ENCODE results near the gene CSNK1G3. TPM values are rescaled to one million over a fixed set of nuclear protein-coding genes. Genes with fewer than 3 reads are reported as not detected.
"Not testable (repeated sequence)": the region's sequence is repeated elsewhere in the genome, so short reads cannot be mapped to it uniquely, and the experiment has no call there.

Gene CSNK1G3
- 48.0 and 66.9 TPM in 2 replicates for total RNA-seq

- peak; percentile 98 for DNase-seq (ENCODE audit: low read depth)
- peak within 1 kb of the TSS; percentile 88 for H3K4me3 ChIP-seq (ENCODE audit: low read depth, low read length)
- no peak for TF ChIP-seq CTCF (IDR thresholded peaks at IDR 0.05; ENCODE audit: insufficient read depth, low read depth, low read length)
These were observed at the start of gene CSNK1G3 for GRCh38 chr5:123511648-123512605. CSNK1G3 (plus strand) TSS chr5:123512177; CDS start chr5:123545664, 33,487 bp downstream.

DNA sequence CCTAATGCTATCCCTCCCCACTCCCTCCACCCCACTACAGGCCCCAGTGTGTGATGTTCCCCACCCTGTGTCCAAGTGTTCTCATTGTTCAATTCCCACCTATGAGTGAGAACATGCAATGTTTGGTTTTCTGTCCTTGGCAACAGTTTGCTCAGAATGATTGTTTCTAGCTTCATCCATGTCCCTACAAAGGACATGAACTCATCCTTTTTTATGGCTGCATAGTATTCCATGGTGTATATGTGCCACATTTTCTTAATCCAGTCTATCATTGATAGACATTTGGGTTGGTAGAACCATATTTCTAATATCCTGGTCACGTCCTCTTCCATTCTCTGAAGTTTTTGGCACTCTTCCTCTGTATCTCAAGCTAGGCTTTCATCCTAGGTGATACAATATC is 45.1 kb upstream of the CSNK1G3 start:
- DNase-seq (ENCODE audit: low read depth); H3K4me3 ChIP-seq (ENCODE audit: low read depth, low read length): not testable (repeated sequence)

DNA sequence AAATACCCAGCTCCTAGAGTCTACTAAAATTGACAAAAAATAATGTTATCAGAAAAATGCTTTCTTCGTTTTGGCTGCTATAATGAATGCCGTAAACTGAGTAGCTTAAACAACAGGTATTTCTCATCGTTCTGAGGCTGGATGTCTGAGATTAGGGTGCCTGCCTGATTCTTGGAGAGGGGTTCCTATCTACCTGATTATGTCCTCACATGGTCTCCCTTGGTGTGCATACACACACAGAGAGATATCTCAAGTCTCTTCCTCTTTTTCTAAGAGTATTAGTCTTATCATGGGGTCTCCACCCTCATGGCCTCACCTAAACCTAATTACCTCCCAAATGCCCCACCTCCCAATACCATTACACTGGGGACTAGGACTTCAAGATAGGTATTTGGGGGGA is 40.6 kb upstream of the CSNK1G3 start:
- H3K4me3 ChIP-seq (ENCODE audit: low read depth, low read length): no peak overlapping the region
- no peak for DNase-seq (ENCODE audit: low read depth)
- TF ChIP-seq CTCF (IDR thresholded peaks at IDR 0.05; ENCODE audit: insufficient read depth, low read depth, low read length): no peak

DNA sequence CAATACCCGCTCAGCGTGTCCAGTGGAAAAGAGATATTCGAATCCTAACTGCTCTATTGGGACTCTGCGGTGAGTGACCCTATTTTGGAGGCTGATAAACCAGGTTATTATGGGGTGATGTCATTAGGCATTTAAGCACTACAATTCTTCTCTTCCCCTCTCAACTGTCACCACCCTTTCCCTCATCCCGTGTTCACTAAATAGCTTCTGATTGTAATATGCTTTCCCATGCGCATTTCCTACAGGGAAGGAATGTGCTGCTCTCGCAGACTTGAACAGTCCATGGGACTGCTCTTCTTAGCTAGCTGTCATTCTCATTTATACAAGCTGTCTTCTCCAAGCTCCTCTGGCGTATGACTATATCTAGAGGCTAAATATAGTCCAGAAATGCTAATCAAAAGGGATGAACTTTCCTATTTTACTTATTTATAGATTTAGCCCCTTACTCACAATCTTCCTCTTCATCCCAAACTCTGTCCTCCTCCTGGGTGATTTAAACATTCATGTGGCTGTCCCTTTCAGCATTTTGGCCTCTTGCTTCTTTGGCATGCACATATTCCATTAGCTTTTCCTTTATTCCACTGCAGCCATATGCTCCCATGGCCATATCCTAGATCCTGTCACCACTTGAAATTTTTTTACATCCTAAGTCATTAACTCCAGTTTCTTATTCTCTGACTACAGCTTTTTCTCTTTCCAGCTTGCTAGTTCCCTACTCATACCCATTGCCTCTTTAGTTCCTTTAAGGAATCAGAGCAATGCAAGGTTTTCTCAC is 39.6 kb upstream of the CSNK1G3 start:
- DNase-seq (ENCODE audit: low read depth): no peak
- H3K4me3 ChIP-seq (ENCODE audit: low read depth, low read length): no peak overlapping the region
- TF ChIP-seq CTCF (IDR thresholded peaks at IDR 0.05; ENCODE audit: insufficient read depth, low read depth, low read length): no peak

DNA sequence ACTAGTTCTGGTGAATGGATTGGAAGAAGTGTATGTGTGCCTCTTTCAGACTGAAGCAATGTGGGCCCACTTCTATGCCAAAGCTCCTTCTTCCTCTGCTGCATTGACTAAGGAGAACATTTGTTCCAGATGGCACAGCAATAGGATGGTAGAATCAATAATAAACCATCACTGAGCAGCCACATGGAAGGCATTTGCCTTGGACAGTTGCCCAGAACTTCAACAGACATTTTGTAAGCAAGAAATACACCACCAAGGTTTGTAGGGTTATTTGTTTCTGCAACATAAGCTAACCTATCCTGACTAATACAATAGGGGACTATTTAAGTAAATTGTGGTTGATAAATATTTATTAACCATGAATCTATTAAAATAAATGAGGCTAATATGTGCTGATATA is 37.7 kb upstream of the CSNK1G3 start:
- no peak overlapping the region for H3K4me3 ChIP-seq (ENCODE audit: low read depth, low read length)
- DNase-seq (ENCODE audit: low read depth): no peak
- TF ChIP-seq CTCF (IDR thresholded peaks at IDR 0.05; ENCODE audit: insufficient read depth, low read depth, low read length): no peak

GRCh38 chr5:123476731-123477130 is 35.2 kb upstream of the CSNK1G3 start:
- H3K4me3 ChIP-seq (ENCODE audit: low read depth, low read length): no peak overlapping the region
- TF ChIP-seq CTCF (IDR thresholded peaks at IDR 0.05; ENCODE audit: insufficient read depth, low read depth, low read length): no peak
- DNase-seq (ENCODE audit: low read depth): peak; percentile 12

GRCh38 chr5:123478546-123478945 is 33.4 kb upstream of the CSNK1G3 start:
- TF ChIP-seq CTCF (IDR thresholded peaks at IDR 0.05; ENCODE audit: insufficient read depth, low read depth, low read length): no peak
- DNase-seq (ENCODE audit: low read depth): no peak
- H3K4me3 ChIP-seq (ENCODE audit: low read depth, low read length): no peak overlapping the region

Measured in fibroblast of villous mesenchyme (primary cell).